Measurements from ENCODE around the gene LRP2. TPM values are rescaled to one million over a fixed set of nuclear protein-coding genes. Genes with fewer than 3 reads are reported as not detected.

The LRP2 gene
- total RNA-seq, 4 donors from 2014 or later, result not detected

DNA sequence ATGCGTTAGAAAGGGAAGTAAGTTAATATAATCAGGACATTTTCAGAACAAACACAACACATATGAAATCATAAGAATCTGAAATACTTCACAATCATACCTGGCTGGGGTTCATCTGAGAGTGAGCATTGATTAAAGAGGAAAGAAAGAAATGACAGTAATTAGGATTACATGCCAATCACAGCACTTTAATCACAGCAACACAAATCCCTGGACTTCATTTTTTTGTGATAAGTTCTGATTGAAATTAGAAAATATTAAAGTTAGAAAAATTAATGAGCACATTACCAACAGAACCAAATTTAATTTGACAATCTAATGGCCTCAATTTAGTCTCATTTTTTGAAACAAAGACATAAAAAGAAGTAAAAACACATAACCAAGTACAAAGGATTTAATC lies 121.9 kb downstream of the LRP2 start:
- H3K27ac ChIP-seq, result no peak overlapping the region
- no peaks in the 10 kb centered on the region for H3K27me3 ChIP-seq
- ATAC-seq, result no peak
- peaks cover 0 to 6% (median 0%) of the 10 kb centered on the region in 3 donors for H3K4me1 ChIP-seq
- 70 to 90% methylated on average over 1 of the region's 1 CpG for whole genome bisulfite sequencing, 2 donors (ENCODE audit: low coverage in 1 of 2)
- H3K4me3 ChIP-seq, result no peak overlapping the region
- TF ChIP-seq POLR2A (IDR thresholded peaks at IDR 0.05), result no peak
- TF ChIP-seq, protein P1, sequence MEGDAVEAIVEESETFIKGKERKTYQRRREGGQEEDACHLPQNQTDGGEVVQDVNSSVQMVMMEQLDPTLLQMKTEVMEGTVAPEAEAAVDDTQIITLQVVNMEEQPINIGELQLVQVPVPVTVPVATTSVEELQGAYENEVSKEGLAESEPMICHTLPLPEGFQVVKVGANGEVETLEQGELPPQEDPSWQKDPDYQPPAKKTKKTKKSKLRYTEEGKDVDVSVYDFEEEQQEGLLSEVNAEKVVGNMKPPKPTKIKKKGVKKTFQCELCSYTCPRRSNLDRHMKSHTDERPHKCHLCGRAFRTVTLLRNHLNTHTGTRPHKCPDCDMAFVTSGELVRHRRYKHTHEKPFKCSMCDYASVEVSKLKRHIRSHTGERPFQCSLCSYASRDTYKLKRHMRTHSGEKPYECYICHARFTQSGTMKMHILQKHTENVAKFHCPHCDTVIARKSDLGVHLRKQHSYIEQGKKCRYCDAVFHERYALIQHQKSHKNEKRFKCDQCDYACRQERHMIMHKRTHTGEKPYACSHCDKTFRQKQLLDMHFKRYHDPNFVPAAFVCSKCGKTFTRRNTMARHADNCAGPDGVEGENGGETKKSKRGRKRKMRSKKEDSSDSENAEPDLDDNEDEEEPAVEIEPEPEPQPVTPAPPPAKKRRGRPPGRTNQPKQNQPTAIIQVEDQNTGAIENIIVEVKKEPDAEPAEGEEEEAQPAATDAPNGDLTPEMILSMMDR (IDR thresholded peaks at IDR 0.05), result no peak
- TF ChIP-seq POLR2AphosphoS5 (IDR thresholded peaks at IDR 0.05), result no peak
- no peak for TF ChIP-seq EP300 (IDR thresholded peaks at IDR 0.05)
- no peaks in the 10 kb centered on the region for H3K36me3 ChIP-seq
- H3K9me3 ChIP-seq, result no peaks in the 10 kb centered on the region

- Histone ChIP-seq H3K4me1 (peaks cover 0 to 6% (median 0%) of the 10 kb centered on the region in 3 donors), H3K4me3 (no peak overlapping the region), H3K36me3 (no peaks in the 10 kb centered on the region), H3K27me3 (no peaks in the 10 kb centered on the region), H3K9me3 (no peaks in the 10 kb centered on the region), H3K27ac (no peak overlapping the region)
- no peak for ATAC-seq
- TF ChIP-seq EP300 (IDR thresholded peaks at IDR 0.05), result no peak
- WGBS, 2 donors (ENCODE audit: low coverage in 1 of 2), result 80 to 85% methylated on average over 4 to 6 of the region's 6 CpGs
Observed at GRCh38 chr2:169237939-169238338, 124.4 kb downstream of the LRP2 start.

DNA sequence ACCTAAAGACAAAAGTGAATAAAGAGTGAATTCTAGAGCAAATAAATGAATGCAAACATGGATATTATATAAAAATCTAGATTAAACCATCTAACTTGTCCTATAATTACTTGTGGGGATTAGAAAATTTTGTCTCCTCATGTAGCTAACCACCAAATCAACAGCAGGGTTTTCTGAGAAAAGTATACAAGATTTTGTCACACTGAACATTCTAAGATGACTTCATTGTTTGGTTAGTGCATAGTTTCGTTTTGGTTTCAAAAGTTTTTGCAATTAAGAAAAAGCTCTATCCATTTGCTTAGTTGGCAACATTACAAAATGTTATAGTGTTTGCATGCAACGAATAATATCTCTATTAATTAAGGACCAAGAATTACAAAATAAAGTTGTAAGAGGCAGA lies 125.0 kb downstream of the LRP2 start:
- no peak for ATAC-seq
- TF ChIP-seq EP300 (IDR thresholded peaks at IDR 0.05) (no peak), POLR2AphosphoS5 (IDR thresholded peaks at IDR 0.05) (no peak), POLR2A (IDR thresholded peaks at IDR 0.05) (no peak)
- TF ChIP-seq, protein P1 (IDR thresholded peaks at IDR 0.05), result no peak
- H3K27me3 ChIP-seq, result no peaks in the 10 kb centered on the region
- peaks cover 0 to 6% (median 0%) of the 10 kb centered on the region in 3 donors for H3K4me1 ChIP-seq
- no peaks in the 10 kb centered on the region for H3K36me3 ChIP-seq
- H3K9me3 ChIP-seq, result no peaks in the 10 kb centered on the region
- no peak overlapping the region for H3K4me3 ChIP-seq
- H3K27ac ChIP-seq, result no peak overlapping the region
- 33 to 40% methylated on average over 2 of the region's 2 CpGs for WGBS, 2 donors (ENCODE audit: low coverage in 1 of 2)

DNA sequence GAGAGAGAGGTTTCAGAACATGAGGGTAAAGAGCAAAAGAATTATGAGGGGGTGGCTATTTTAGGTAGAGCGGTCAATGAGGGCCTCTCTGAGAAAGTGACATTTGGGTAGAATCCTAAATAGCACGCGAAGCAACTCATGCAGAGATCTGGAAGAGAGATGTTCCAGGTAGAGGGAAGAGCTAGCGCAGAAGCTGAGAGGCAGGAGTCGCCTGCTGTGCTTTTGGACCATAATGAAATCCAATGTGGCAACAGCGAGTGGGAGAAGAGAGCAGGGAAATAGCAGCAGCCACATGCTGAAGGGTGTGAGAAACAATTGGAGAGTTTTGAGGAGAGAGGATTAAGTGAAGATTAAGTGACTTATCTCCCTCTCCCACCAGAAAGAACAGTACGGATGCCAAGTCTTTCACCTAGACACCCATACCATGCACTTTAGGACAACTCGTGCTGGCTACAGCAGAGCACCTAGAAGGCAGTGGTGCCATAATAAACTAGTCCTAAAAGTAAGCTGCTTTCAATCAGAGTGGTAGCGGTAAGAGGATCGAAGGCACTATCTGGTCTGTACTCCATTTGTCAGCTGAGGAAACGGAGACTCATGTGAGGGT lies 129.7 kb downstream of the LRP2 start:
- no peaks in the 10 kb centered on the region for H3K9me3 ChIP-seq
- no peaks in the 10 kb centered on the region for H3K27me3 ChIP-seq
- 66% methylated on average over 9 to 11 of the region's 11 CpGs for WGBS, 2 donors (ENCODE audit: low coverage in 1 of 2)
- no peaks in the 10 kb centered on the region for H3K36me3 ChIP-seq
- H3K4me1 ChIP-seq, result peaks cover 0 to 2% (median 0%) of the 10 kb centered on the region in 3 donors
- no peak for ATAC-seq
- no peak overlapping the region for H3K4me3 ChIP-seq
- TF ChIP-seq EP300 (IDR thresholded peaks at IDR 0.05) (no peak), POLR2A (IDR thresholded peaks at IDR 0.05) (no peak), POLR2AphosphoS5 (IDR thresholded peaks at IDR 0.05) (no peak)
- TF ChIP-seq, protein P1 (IDR thresholded peaks at IDR 0.05), result no peak
- no peak overlapping the region for H3K27ac ChIP-seq

DNA sequence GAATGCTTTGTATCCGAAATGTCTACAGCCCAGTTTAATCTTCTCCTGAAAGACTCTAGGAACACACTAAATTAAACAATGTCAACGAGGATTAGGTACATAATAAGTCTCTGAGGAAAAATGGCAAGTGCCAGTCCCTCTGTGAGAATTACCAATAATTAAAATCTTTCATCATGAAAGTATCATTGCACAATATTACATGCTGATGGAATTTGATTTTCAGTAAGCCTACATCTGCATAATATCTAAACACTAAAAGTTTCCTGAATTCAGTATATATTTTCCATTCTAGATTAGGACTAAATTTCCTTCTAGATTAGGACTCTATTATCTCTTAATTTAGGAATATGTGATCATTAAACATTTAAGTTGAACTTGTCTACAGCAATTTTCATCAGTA lies 132.1 kb downstream of the LRP2 start:
- no peak for TF ChIP-seq POLR2A (IDR thresholded peaks at IDR 0.05)
- TF ChIP-seq, protein P1 (IDR thresholded peaks at IDR 0.05), result no peak
- no peak for TF ChIP-seq EP300 (IDR thresholded peaks at IDR 0.05)
- TF ChIP-seq POLR2AphosphoS5 (IDR thresholded peaks at IDR 0.05), result no peak
- 52 to 56% methylated on average over 2 of the region's 2 CpGs for WGBS, 2 donors (ENCODE audit: low coverage in 1 of 2)

More for the DNA sequence above, 132.1 kb downstream of the LRP2 start:
- Histone ChIP-seq H3K9me3 (no peaks in the 10 kb centered on the region), H3K27me3 (no peaks in the 10 kb centered on the region), H3K4me1 (no peaks in the 10 kb centered on the region), H3K27ac (no peak overlapping the region), H3K36me3 (no peaks in the 10 kb centered on the region), H3K4me3 (no peak overlapping the region)
- no peak for ATAC-seq

Measured in gastroesophageal sphincter (tissue), 4 donors.